Stimulated activated CD8-positive, alpha-beta memory T cell treated with anti-CD3 and anti-CD28 coated beads, Interleukin-4, amount 100 ng/mL, for 1 hour (primary cell): Measurements from ENCODE around the gene DYRK2.

ENCODE experiments used
- DNase-seq, 2 donors: peaks; one replicate each; pipeline ENCODE4 v3.0.0-alpha.2; 2020; ENCODE audit warnings: low read depth in 2 of 2, low spot score in 1 of 2

The DYRK2 gene

GRCh38 chr12:67701121-67701520 lies 52.6 kb downstream of the DYRK2 start:
- DNase-seq = no peak

- no peak for DNase-seq
These were observed 53.6 kb downstream of the DYRK2 start for GRCh38 chr12:67702136-67702535.

- no peak for DNase-seq
These were observed 55.5 kb downstream of the DYRK2 start for GRCh38 chr12:67704071-67704470.

GRCh38 chr12:67705394-67706370 lies 57.1 kb downstream of the DYRK2 start:
- DNase-seq = no peak

GRCh38 chr12:67709367-67709954 lies 60.9 kb downstream of the DYRK2 start:
- no peak for DNase-seq

DNA sequence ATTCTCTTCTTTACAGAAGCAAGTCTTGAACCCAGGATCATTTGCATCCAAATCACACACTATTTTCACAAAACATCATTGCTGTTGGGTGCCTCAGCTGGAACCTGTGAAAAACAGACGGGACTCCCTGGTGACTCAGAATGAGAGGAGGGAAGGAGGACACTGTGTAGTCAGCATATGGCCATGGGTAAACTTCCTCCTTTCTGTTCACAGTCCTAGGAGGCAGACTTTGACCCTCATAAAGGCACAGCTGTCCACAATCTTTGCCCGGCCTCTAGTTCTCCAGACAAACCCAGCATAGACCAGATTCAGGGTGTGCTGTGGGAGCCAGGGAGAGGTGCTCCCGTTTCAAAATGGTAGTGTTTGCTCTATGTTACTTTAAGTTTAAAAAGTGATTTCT lies 62.0 kb downstream of the DYRK2 start:
- DNase-seq = no peak

GRCh38 chr12:67712011-67712410 lies 63.5 kb downstream of the DYRK2 start:
- no peak for DNase-seq

DNA sequence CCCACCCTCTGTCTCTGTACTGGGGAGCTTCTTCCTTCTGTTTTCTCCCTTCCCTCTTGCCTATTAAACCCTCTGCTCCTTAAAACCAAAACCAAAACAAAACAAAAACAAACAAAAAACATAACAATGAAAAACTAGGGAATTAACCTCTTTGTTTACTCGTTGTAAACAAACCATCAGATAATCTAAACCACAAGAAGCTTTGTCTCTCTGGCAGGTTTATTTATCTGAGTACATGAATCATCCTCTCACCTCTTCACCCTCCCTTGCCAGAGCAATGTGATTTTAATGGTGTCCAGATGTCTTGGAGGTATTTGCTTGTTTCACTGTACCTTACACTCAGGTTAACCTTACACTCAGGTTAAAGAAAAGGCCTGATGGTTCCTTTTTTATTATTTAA lies 66.1 kb downstream of the DYRK2 start:
- DNase-seq = no peak
